HuH-7 (cell line): Measurements from ENCODE around the gene MSANTD3.
A peak's percentile ranks its signal among the peaks of the same experiment; 100 is the strongest.

Source experiments
- DNase-seq: peaks from one replicate; pipeline ENCODE4 v3.0.0; 2011; ENCODE audit warnings: low spot score

Gene MSANTD3

DNA sequence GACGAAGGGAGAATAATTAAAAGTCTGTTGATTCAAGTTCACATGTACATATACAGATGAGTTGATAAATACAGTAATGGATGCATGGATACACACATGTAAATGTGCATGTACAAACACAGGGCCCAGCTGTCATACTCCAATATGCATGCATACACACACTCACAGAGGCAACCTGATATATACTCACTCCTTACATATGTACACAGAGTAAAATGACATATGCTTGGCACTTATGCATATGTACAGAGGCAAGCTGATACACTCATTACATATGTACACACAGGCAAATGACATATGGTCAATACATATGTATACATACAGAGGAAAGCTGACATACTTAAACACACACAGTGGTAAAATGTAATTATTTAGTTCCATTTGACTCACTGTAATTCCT is 38.8 kb downstream of the MSANTD3 start:
- no peak for DNase-seq

DNA sequence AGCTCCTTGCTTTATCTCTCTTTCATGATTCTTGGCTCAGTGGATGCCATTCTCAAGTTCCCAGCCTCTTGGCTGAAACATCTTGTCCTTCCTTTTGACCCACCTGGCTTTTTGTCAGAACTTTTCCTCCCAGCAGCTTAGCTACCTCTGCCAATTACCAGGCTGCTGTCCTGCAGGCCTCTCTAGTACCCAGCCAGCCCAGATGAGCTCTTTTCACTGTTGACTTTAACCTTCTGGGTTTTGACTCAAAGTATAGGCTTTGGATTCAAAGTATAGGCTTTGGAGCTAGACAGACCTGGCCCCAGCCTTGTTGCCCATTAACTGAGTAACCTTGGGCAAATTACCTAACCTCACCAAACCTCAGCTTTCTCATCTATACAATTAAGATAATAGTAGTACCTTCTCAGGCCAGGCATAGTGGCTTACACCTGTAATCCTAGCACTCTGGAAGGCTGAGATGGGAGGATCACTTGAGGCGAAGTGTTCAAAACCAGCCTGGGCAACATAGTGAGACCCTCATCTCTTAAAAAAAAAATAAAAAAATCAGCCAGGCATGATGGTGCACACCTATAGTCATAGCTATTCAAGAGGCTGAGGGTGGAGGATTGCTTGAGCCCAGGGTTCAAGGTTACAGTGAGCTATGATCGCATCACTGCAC is 39.4 kb downstream of the MSANTD3 start:
- DNase-seq = no peak

DNA sequence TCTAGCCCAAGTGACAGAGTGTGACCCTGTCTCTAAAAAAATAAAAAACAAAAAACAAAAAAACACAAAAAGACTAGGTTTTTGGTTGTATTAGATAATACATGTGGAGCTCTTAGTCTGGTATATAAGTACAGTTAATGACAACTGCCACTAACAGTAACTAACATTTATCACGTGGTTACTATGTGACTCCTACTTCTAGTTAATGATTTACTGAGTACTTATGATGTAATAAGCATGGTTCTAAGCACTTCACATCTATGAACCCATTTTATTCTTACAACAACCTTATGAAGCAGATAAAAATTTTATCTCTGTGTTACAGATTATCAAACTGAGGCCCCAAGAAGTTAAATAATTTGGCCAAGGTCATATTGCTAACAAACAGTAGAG is 39.9 kb downstream of the MSANTD3 start:
- DNase-seq = peak; percentile 59

DNA sequence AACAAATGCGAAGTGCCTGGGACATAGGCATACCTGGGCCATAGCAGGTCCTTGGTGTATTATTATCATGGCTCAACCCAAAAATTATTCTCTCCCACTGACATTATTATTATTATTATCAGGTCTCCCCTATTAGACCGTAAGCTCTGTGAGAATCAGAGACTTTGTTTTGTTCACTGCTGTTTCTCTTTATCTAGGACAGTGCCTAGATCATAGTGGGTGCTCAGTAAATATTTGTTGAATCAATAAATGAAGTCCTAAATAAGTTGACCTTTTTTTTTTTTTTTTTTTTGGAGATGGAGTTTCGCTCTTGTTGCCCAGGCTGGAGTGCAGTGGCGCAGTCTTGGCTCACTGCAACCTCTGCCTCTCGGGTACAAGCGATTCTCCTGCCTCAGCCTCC is 41.1 kb downstream of the MSANTD3 start:
- DNase-seq = no peak

DNA sequence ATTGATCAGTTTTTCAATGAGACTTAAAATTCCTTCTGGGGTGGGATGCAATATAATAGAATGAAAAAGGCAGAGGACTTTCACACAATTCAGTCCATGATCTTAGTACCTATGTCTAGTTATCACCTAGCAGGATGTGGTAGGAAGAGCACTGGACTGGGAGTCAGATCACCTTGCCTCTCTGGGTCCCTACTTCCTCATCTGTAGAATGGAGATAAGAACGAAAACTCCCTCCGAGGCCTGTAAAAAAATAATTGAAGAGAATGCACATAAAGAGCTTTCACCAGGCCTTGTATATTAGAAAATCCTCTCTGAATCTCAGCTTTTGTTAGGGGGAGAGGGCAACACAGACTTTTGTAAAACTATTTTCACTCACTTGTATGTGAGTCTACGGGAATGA is 45.3 kb downstream of the MSANTD3 start:
- no peak for DNase-seq

DNA sequence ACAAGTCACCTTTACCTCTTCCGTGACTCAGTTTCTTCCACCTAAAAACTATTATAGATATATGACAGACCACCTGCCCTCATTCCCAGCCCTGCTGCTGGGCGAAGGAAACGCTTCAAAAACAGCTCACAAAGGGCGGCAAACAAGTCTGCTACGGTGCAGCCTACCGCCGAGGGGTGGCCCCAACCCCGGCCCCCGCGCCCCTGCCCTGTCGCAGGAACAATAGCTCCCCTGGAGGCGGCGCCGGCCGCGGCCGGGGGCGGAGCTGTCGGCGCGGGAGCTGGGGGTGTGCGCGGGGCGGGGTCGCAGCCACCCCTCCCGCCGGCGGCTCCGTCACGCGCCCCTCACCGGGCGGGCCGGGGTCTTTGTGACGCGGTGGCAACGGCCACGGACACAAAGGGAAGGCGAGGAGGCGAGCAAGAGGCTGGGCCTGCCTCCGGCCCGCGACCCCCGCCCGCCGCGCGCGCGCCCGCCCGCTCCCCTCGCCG is 45.9 kb downstream of the MSANTD3 start, which contains the start of gene TMEFF1:
Gene TMEFF1 (plus strand): TSS at position 362 of the 488 bp plus-strand sequence. CDS start 396 bp downstream, outside the sequence.
- peak; percentile 80 for DNase-seq

DNA sequence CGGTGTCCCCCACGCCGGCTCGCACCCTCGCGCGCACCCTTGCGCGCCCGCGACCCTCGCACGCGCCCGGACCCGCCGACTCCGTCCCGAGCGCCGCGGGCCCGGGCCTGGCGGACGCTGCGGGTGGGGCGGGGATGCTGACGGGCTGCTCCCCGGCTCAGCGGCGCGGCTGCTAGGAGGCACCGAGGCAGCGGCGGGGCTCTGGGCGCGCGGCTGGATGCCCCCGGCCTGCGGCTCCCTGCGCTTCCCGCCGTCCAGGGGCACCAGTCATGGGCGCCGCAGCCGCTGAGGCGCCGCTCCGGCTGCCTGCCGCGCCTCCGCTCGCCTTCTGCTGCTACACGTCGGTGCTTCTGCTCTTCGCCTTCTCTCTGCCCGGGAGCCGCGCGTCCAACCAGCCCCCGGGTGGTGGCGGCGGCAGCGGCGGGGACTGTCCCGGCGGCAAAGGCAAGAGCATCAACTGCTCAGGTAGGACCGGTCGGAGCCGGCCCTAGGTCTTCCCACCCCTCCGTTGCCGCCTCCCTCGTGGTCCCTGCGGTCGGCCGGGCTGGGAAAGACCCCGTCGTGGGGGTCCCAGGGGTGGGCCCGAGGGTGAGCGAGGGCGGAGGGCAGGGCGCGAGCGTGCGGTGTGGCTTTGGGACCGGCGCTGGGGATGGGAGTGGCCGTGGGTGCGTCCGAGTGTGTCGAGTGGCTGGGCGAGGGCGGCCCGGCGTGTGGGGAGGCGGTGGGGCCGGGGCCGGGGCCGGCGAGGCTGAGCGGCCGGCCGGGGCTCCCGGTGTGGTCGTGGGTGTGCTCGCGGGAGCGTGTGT is 46.5 kb downstream of the MSANTD3 start:
- DNase-seq = peak; percentile 46

DNA sequence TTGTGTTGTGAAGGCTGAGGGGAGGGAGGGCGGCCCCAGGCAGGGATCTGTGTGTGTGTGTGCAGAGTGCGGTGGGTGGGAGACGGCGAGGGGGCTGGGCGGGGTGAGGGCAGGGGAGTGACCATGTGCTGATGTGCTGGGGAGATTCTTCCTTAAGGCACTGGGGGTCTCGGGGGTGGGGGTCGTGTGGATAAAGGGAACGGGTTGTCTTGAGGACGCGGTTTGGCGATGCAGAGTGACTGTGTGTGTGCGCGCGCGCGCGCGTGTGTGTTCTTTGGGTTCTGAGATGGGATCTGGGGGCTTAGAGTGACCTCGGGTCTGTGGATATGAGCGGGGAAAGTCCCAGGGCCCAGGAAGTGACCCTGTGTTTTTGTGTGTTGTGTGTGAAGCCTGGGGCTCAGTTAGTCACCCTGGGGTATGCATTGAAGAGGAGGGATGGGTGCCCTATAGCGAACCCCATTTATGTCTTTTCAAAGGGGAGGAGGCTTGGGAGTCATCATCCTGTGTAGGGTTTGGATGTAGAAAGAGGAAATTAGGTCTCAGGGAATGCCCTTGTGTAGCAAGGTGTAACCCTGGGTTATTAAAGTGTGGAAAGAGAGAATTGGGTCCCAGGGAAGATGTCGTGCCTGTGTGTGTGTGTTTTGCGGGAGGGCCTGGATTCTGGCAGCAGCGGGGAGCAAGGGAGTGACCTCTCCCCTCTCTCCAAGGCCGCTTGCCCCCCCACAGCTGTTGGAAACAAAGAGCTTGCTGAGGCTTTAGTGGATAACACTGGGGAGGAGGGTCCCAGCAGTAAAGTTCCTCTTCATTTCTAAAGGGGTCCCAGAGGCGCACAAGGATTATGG is 47.4 kb downstream of the MSANTD3 start:
- DNase-seq = no peak

DNA sequence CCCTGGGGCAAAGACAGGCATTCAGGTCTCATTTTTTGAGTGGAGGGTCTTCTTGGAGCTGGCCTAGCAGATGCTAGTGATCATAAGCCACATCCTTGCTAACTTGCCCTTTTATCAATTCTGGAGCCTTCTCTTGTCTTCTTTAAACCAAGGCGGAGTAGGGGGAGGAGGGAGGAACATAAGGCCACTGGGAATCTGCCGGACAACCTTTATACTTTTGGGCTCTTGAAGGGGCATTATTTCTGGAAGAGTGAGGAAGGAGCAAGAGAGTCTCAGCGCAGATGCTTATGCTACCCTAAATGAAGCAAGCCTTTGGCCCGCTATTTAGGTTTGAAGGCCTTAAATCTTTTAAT is 48.0 kb downstream of the MSANTD3 start:
- no peak for DNase-seq

DNA sequence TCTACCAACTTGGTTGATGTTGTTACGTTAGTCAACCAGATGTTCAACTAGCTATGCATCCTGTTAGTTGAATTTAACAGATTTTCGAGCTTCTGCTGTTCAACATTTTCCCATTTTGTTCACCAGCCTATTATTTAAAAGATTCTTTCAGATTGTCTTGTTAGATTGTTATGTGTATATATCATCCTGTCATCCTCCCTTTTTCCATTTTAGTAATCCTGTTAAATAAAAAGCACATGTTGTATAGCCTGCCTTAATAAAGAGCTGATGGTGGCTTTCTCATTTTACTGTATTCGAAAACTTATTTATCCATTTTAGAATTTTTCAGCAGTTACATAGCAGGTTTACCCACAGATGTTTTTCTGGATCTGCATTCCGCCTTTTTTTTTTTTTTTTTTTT is 50.3 kb downstream of the MSANTD3 start:
- no peak for DNase-seq

DNA sequence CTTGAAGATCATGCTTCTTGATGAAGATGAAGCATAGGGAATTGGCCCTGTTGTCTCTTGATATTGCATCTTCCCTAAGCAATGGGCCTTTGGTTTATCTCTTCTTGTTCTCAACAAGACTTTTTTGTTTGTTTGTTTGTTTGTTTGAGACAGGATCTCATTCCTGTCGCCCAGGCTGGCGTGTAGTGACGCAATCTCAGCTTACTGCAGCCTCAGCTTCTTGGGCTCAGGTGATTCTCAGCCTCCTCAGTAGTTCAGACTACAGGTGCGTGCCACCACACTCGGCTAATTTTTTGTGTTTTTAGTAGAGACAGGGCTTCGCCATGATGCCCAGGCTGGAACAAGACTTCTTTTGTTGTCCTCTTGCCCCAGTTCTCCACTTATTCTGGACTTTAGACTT is 51.2 kb downstream of the MSANTD3 start:
- no peak for DNase-seq

DNA sequence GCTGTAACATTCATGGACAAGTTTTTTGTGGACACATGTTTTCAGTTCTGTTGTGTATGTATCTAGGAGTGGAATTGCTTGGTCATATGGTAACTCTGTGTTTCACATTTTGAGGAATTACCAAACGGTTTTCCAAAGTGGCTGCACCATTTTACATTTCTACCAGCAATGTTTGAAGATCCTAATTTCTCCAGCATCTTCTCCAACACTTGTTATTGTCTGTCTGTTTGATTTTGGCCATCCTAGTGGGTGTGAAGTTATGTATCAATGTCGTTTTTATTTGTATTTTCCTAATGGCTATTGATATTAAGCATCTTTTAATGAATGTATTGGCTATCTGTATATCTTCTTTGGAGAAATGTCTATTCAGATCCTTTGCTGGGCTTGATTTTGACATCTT is 52.9 kb downstream of the MSANTD3 start:
- no peak for DNase-seq

DNA sequence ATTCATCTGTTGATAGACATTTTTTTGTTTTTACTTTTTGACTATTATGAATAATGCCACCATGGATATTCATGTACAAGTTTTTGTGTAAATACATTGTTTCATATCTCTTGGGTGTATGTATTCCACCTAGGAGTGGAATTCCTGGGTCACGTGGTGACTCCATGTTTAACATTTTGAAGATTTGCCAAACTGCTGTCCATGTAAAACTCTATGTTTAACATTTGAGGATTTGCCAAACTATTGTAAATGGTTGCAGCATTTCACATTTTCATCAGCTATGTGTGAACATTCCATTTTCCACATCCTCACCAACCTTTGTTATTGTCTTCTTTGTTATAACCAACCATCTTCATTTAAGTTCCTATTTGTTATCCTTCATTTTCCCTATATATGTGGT is 58.3 kb downstream of the MSANTD3 start:
- DNase-seq = no peak

DNA sequence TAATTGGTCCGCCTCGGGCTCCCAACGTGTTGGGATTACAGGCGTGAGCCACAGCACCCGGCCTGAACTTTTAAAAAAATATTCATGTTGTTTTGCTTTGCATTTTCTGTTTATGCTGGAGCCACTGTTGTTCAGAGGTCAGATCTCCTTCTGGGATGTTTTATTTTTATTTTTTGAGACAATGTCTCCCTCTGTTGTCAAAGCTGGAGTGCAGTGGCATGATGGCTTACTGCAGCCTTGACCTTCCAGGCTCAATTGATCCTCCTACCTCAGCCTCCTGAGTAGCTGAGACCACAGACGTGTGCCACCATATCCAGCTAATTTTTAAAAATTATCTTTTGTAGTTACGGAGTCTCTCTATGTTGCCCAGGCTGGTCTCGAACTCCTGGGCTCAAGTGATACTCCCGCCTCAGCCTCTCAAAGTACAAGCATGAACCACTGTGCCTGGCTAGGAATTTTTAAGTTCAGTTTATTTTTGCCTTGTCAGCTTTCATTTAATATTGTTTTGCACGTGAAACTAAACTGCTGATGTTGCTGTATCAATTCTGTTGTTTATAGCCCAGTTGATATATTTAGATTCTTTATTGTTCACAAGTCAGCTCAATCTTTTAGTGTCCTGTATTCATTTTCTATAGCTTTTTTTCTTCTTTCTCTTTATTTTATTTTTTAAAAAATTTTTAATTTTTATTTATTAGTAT is 59.7 kb downstream of the MSANTD3 start:
- DNase-seq = no peak

DNA sequence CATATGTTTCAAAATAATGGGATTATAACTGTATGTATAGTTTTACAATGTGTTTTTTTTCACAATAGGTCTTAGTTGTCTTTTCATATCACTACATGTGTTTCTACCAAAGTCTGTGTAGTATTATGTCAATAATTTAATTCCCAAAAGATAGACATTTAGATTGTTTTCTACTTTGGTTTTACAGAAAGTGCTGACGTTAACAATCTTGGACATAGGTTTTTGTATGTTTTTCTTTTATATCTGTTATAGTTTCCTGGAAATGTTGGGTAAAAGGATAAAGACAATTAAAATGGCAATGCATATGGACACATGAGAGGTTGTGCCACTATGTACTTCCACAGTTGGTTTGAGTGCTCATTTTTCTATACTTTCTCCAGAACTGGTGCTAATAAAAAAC is 61.2 kb downstream of the MSANTD3 start:
- no peak for DNase-seq

DNA sequence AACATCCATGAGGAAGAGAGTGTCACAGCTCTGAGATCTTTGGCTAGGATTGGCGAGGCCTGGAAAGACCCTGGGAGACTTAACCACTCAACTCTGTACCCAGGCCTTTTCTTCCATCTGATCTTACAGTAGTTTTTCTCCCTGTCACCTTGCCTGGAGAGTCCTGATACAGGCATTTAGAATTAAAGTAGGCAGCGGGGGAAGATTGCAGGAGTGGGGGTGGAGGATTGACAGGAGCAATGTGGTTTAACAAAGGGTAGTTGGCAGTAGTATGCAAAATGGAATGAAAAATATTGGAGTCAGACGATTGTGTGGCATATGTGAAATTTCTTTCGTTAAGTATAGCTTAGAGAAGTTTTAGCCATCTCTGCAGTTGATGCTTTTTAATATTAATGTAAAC is 62.9 kb downstream of the MSANTD3 start:
- DNase-seq = no peak

DNA sequence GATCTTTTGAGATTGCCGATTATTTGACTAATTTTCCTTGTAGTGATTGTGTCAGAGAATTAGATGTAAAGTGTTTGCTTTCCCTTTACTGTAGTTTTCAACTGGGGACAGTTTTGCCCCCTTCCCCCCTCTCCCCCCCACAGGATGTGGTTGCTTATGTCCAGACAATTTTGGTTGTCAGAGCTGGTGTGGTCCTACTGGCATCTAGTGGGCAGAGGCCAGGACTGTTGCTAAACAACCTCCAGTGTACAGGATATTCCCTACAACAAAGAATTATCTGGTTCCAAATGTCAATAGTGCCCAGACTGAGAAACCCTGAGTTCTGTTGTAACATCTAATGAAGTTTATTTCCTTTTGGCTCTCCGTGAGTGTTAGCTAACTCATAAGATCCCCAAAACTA is 66.0 kb downstream of the MSANTD3 start:
- DNase-seq = no peak

DNA sequence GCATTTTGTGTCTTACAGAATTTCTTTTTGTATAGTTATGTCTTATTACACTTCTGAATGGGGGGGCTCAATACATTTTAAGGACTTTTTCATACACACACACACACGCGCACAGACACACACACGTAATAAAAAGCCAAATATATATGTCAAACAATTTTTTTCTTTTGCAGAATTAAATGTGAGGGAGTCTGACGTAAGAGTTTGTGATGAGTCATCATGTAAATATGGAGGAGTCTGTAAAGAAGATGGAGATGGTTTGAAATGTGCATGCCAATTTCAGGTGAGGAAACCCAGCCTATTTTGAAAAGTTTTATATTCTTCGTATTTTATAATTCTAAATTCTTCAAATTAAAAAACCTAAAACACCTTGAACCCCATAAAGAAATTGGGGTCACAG is 71.6 kb downstream of the MSANTD3 start:
- no peak for DNase-seq

DNA sequence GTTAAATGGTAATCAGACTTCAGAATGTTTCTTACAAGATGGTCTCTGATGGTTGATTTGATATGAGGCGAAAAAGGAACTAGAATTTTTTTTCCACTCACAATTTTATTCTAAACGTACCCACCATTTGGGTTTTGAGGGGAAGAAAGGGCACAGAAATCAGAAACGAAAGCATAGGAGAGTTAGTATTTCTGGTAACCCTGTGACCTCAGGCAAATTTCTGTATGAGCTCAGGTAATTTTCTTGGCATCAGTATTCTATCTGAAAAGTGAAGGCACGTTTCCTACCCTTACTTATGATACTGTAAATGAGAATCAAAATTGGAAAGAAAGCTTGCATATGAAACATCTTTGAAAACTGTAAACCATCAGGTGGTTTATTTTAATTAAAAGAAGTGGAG is 72.5 kb downstream of the MSANTD3 start:
- no peak for DNase-seq

DNA sequence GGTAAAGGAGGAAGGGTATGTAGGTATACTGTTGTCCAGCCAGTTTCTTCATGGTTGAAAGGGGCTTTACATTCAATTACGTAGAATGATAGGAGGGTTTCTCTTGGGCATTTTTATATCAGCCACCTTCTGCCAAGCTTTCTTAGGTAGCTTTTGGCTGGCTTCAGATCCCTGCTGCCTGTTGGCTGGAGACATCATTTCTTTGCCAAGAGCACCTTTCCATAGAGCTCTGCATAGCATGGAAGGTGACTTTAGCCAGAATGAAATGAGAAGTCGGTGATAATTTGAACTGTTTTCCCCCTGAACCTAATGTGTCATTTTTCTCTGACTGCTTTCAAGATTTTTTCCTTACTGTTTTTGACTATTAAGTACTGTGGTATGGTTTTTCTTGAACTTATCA is 72.9 kb downstream of the MSANTD3 start:
- no peak for DNase-seq
